Natural killer cell (primary cell): ENCODE results near the gene TMEM41A. TPM values are rescaled to one million over a fixed set of nuclear protein-coding genes. Genes with fewer than 3 reads are reported as not detected.
"Not testable (repeated sequence)": the region's sequence is repeated elsewhere in the genome, so short reads cannot be mapped to it uniquely, and the experiment has no call there.

Source experiments
- ATAC-seq, 3 donors: fragments of 150-1000 bp in 2 of 3; fragments of 200-7000 bp in 1 of 3; cut with Tn5 transposase; 1 replicate in 1 of 3; 2 replicates in 2 of 3; pipeline ENCODE4 v1.10.0; 2021; ENCODE audit warnings: mild to moderate bottlenecking in 2 of 3, moderate library complexity in 2 of 3
- DNase-seq, 2 donors: peaks; one replicate each; pipeline versions ENCODE4 v3.0.0 to v3.0.0-alpha.2; 2013 to 2021; ENCODE audit warnings: mixed read lengths in 1 of 2
- H3K27ac ChIP-seq: one replicate; pipeline ENCODE4 v1.5.1; 2013; ENCODE audit warnings: mild to moderate bottlenecking, low read length
- H3K27me3 ChIP-seq: one replicate; pipeline ENCODE4 v1.6.1; 2013; ENCODE audit warnings: low read length; ENCODE audit not compliant: control insufficient read depth, insufficient read depth
- H3K36me3 ChIP-seq: one replicate; pipeline ENCODE4 v1.6.1; 2013; ENCODE audit warnings: low read length; ENCODE audit not compliant: control insufficient read depth, insufficient read depth
- H3K4me1 ChIP-seq: one replicate; pipeline ENCODE4 v1.6.1; 2013; ENCODE audit warnings: low read length; ENCODE audit not compliant: control insufficient read depth, insufficient read depth
- H3K4me3 ChIP-seq: one replicate; pipeline ENCODE4 v1.5.1; 2013; ENCODE audit warnings: low read length
- H3K9me3 ChIP-seq: one replicate; pipeline ENCODE4 v1.6.1; 2013; ENCODE audit warnings: low read length; ENCODE audit not compliant: control insufficient read depth, insufficient read depth
- H3K27ac Mint-ChIP-seq, 2 donors: one replicate each; pipeline ENCODE4 v1.8.0; 2022; ENCODE audit warnings: mild to moderate bottlenecking in 2 of 2, mixed read lengths in 2 of 2, moderate library complexity in 1 of 2
- H3K27me3 Mint-ChIP-seq, 2 donors: one replicate each; pipeline ENCODE4 v1.8.0; 2022; ENCODE audit warnings: low read depth in 2 of 2, mixed read lengths in 2 of 2
- H3K36me3 Mint-ChIP-seq: one replicate; pipeline ENCODE4 v1.8.0; 2022; ENCODE audit warnings: mixed read lengths
- H3K4me1 Mint-ChIP-seq, 2 donors: one replicate each; pipeline ENCODE4 v1.8.0; 2022; ENCODE audit warnings: mixed read lengths in 2 of 2
- H3K4me3 Mint-ChIP-seq: one replicate; pipeline ENCODE4 v1.8.0; 2022; ENCODE audit warnings: mild to moderate bottlenecking, moderate library complexity, mixed read lengths
- H3K9me3 Mint-ChIP-seq, 2 donors: one replicate each; pipeline ENCODE4 v1.8.0; 2022; ENCODE audit warnings: mixed read lengths in 2 of 2
- WGBS: methylation state at CpG from one replicate; pipeline ENCODE4 v1.1.7; 2013; ENCODE audit warnings: missing lambda C conversion rate; ENCODE audit not compliant: insufficient coverage; 5-methylcytosine and 5-hydroxymethylcytosine counted together
- intact Hi-C: fragments of 100-400 bp; cut with micrococcal nuclease; formaldehyde crosslinking; loops from one replicate; pipeline ENCODE4 v1.14.2; 2022
- total RNA-seq, 4 donors: library from RNA; stranded (reverse); fragments of 120-200 nt in 1 of 4; gene quantifications; one replicate each; pipeline versions ENCODE4 v1.2.3 to v1.2.4, GENCODE V29; 2013 to 2022
- TF ChIP-seq, protein P1 (sequence below): fragments of 200-600 bp; IDR thresholded peaks from one replicate; pipeline ENCODE4 v1.8.0; 2022; ENCODE audit warnings: antibody characterized with exemption

TMEM41A gene
- total RNA-seq, 3 donors from 2014 or later (not counting 1 experiment from before 2014, with no cell fraction given), result 28.3 to 35.4 (median 35.0) TPM

DNA sequence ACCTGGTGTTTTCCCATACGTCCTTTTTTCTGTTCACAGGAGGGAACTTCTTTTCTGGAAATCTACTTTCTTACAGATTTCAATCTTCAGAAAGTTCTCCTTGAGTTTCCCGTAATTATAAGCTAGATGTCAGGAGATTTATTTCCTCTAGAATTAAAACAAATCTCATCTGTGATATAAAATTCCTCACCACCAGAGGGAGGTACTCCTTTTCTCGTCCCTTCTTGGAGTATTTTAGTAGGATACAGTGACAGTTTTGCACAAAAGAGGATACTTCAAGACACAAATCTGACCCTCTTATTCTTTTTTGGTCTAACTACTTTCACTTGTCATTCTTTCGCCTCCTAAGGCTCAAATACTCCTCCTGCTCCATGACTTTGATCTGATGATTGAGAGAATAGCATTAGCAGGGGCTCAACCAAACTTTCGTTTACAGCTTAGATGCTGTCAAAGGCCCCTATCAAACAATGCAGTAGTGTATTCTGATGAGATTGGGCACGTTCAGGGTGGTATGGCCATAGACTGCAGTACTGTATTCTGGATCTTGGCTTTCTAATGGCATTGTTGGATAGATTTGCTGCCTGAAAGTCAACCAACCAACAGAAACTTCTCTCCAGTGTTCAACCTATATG is 38.0 kb downstream of the TMEM41A start:
- H3K4me3 ChIP-seq, result no peak overlapping the region
- H3K4me1 ChIP-seq, result no peaks in the 10 kb centered on the region
- no peaks in the 10 kb centered on the region for H3K36me3 Mint-ChIP-seq
- TF ChIP-seq, protein P1, sequence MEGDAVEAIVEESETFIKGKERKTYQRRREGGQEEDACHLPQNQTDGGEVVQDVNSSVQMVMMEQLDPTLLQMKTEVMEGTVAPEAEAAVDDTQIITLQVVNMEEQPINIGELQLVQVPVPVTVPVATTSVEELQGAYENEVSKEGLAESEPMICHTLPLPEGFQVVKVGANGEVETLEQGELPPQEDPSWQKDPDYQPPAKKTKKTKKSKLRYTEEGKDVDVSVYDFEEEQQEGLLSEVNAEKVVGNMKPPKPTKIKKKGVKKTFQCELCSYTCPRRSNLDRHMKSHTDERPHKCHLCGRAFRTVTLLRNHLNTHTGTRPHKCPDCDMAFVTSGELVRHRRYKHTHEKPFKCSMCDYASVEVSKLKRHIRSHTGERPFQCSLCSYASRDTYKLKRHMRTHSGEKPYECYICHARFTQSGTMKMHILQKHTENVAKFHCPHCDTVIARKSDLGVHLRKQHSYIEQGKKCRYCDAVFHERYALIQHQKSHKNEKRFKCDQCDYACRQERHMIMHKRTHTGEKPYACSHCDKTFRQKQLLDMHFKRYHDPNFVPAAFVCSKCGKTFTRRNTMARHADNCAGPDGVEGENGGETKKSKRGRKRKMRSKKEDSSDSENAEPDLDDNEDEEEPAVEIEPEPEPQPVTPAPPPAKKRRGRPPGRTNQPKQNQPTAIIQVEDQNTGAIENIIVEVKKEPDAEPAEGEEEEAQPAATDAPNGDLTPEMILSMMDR, result no peak
- ATAC-seq (no peak), DNase-seq (no peak)
- intact Hi-C loops, result no loop called here
- H3K9me3 Mint-ChIP-seq, result no peaks in the 10 kb centered on the region
- no peaks in the 10 kb centered on the region for H3K36me3 ChIP-seq
- H3K27ac Mint-ChIP-seq, result no peak overlapping the region
- no peaks in the 10 kb centered on the region for H3K9me3 ChIP-seq
- H3K27ac ChIP-seq, result no peak overlapping the region
- no peaks in the 10 kb centered on the region for H3K27me3 Mint-ChIP-seq
- no peaks in the 10 kb centered on the region for H3K27me3 ChIP-seq
- no peak overlapping the region for H3K4me3 Mint-ChIP-seq
- WGBS, result 82% methylated on average over 4 of the region's 6 CpGs
- H3K4me1 Mint-ChIP-seq, result no peaks in the 10 kb centered on the region

DNA sequence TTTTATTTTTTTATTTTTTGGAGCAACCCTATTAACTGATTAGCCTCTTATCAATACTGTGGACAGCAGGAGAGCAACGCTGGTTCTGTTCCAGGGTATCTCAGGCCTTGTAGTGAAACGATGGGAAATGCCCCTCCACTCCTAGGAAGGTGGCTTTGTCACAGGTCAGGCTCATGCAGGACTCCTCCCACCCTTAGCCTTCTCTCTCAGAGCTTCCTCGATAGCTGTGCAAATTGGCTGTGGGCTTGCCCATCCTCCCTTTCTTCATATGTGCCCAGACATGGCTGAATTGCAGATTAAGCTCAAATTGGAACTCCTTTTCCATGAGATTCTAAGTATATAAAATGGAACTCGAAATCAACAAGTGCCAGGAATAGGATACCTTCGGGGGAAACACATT is 38.5 kb downstream of the TMEM41A start:
- WGBS, result 84% methylated on average over 5 of the region's 5 CpGs
- TF ChIP-seq, protein P1, result no peak
- ATAC-seq (no peak), DNase-seq (no peak)
- intact Hi-C loops, result no loop called here
- Histone ChIP-seq H3K27me3 (no peaks in the 10 kb centered on the region), H3K9me3 (no peaks in the 10 kb centered on the region), H3K27ac (no peak overlapping the region), H3K4me1 (no peaks in the 10 kb centered on the region), H3K36me3 (no peaks in the 10 kb centered on the region), H3K4me3 (no peak overlapping the region)
- Mint-ChIP-seq H3K27ac (no peak overlapping the region), H3K36me3 (no peaks in the 10 kb centered on the region), H3K4me3 (no peak overlapping the region), H3K9me3 (no peaks in the 10 kb centered on the region), H3K4me1 (no peaks in the 10 kb centered on the region), H3K27me3 (no peaks in the 10 kb centered on the region)

DNA sequence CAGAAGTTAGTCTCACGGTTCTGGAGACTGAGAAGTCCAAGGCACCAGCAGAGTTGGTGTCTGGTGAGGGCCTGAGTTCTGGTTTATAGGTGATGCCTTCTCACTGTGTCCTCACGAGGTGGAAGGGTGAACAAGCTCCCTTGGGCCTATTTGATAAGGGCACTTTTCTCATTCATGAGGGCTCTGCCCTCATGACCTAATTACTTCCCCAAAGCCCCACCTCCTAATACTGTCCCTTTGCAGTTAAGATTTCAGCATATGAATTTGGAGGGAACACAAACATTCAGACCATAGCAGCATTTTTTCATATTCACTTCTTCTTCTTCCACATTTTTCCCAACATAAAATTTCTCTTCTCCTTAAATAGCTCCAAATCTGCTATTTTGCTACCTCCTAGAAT is 41.5 kb downstream of the TMEM41A start:
- ATAC-seq, result no peak
- Mint-ChIP-seq H3K27ac (no peak overlapping the region), H3K27me3 (no peaks in the 10 kb centered on the region), H3K4me3 (no peak overlapping the region), H3K36me3 (no peaks in the 10 kb centered on the region), H3K4me1 (no peaks in the 10 kb centered on the region), H3K9me3 (no peaks in the 10 kb centered on the region)
- Histone ChIP-seq H3K27me3 (no peaks in the 10 kb centered on the region), H3K4me3 (no peak overlapping the region), H3K27ac (no peak overlapping the region), H3K4me1 (no peaks in the 10 kb centered on the region), H3K9me3 (no peaks in the 10 kb centered on the region), H3K36me3 (no peaks in the 10 kb centered on the region)
- TF ChIP-seq, protein P1, result no peak
- intact Hi-C loops, result no loop called here
- DNase-seq, result no peak
- WGBS, result 79% methylated on average over 2 of the region's 2 CpGs

DNA sequence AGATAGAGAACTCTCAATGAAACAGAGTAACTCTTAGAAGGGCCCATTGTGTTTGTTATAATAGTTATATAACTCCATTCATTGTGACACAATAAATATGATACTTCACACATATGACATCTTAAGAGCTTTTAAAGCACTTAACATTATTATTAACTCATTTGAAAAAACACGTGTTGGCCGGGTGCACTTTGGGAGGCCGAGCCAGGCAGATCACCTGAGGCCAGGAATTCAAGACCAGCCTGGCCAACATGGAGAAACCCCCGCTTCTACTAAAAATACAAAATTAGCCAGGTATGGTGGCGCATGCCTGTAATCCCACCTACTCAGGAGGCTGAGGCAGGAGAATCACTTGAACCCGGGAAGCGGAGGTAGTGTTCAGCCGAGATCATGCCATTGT is 47.4 kb downstream of the TMEM41A start:
- H3K4me1 ChIP-seq, H3K9me3 ChIP-seq, H3K27me3 Mint-ChIP-seq, H3K4me3 ChIP-seq, ATAC-seq, H3K4me3 Mint-ChIP-seq, H3K9me3 Mint-ChIP-seq, H3K36me3 Mint-ChIP-seq, H3K27ac ChIP-seq, H3K4me1 Mint-ChIP-seq, intact Hi-C loops, DNase-seq, H3K27me3 ChIP-seq, H3K27ac Mint-ChIP-seq, H3K36me3 ChIP-seq: not testable (repeated sequence)
- 96% methylated on average over 8 of the region's 8 CpGs for WGBS
